Cardiac muscle cell (in vitro differentiated cells and primary cell): ENCODE measurements around the gene MEGF6. TPM values are rescaled to one million over a fixed set of nuclear protein-coding genes. Genes with fewer than 3 reads are reported as not detected.
"Not testable (repeated sequence)": the region's sequence is repeated elsewhere in the genome, so short reads cannot be mapped to it uniquely, and the experiment has no call there.

Source experiments
- DNase-seq, 2 donors: peaks; one replicate each; pipeline versions ENCODE4 v3.0.0 to v3.0.0-alpha.2; 2010 to 2017; ENCODE audit warnings: low read depth in 1 of 2, low spot score in 1 of 2
- H3K27ac ChIP-seq: fragments of 200-600 bp; sonication (generic); 2 replicates; pipeline ENCODE4 v1.5.1; 2016
- H3K27me3 ChIP-seq: fragments of 200-600 bp; sonication (generic); 2 replicates; pipeline ENCODE4 v1.6.0; 2016; ENCODE audit warnings: control low read depth
- H3K36me3 ChIP-seq: fragments of 200-600 bp; sonication (generic); 2 replicates; pipeline ENCODE4 v1.5.1; 2016; ENCODE audit warnings: control low read depth
- H3K4me1 ChIP-seq: fragments of 200-600 bp; sonication (generic); 2 replicates; pipeline ENCODE4 v1.8.1; 2017; ENCODE audit warnings: low read depth, mild to moderate bottlenecking, mixed run types
- H3K4me3 ChIP-seq: fragments of 200-600 bp; sonication (generic); 2 replicates; pipeline ENCODE4 v1.5.1; 2016; ENCODE audit warnings: mild to moderate bottlenecking
- H3K9me3 ChIP-seq: fragments of 200-600 bp; sonication (generic); 2 replicates; pipeline ENCODE4 v1.5.1; 2017; ENCODE audit warnings: low read depth, mild to moderate bottlenecking, control low read depth
- CTCF ChIP-seq: IDR thresholded peaks from 2 replicates; pipeline ENCODE4 v1.5.1; 2012; ENCODE audit warnings: low read depth, mild to moderate bottlenecking, low read length
- polyA plus RNA-seq: library from polyadenylated mRNA; unstranded; fragments of >200 nt; fragmentation: Nextera tagmentation; extraction: Ambion mirVana; gene quantifications from 2 replicates; pipeline ENCODE4 v1.2.1, GENCODE V29; 2016
- total RNA-seq: library from RNA; depleted of rRNA; stranded (reverse); fragments of >200 nt; gene quantifications from 2 replicates; pipeline ENCODE4 v1.2.3, GENCODE V29; 2016

MEGF6 gene
- total and polyA plus RNA-seq, 2 experiments from 2014 or later = 11.1 to 31.7 TPM

- no peak for DNase-seq
- Histone ChIP-seq H3K4me1 (no peaks in the 10 kb centered on the region), H3K9me3 (no peaks in the 10 kb centered on the region), H3K27me3 (no peaks in the 10 kb centered on the region), H3K36me3 (no peaks in the 10 kb centered on the region), H3K4me3 (no peak overlapping the region), H3K27ac (no peak overlapping the region)
- TF ChIP-seq CTCF = no peak
These were observed 32.9 kb downstream of the MEGF6 start for GRCh38 chr1:3578433-3578805.

GRCh38 chr1:3577711-3578432, 33.4 kb downstream of the MEGF6 start:
- Histone ChIP-seq H3K27ac (no peak overlapping the region), H3K9me3 (no peaks in the 10 kb centered on the region), H3K27me3 (no peaks in the 10 kb centered on the region), H3K4me1 (no peaks in the 10 kb centered on the region), H3K4me3 (no peak overlapping the region), H3K36me3 (no peaks in the 10 kb centered on the region)
- TF ChIP-seq CTCF = no peak
- DNase-seq = peak in 1 of 2 donors; percentile 91

- Histone ChIP-seq H3K27ac (no peak overlapping the region), H3K4me1 (no peaks in the 10 kb centered on the region), H3K9me3 (no peaks in the 10 kb centered on the region), H3K27me3 (no peaks in the 10 kb centered on the region), H3K4me3 (no peak overlapping the region), H3K36me3 (no peaks in the 10 kb centered on the region)
- no peak for TF ChIP-seq CTCF
- peak in 1 of 2 donors; percentile 93 for DNase-seq
These were observed 34.0 kb downstream of the MEGF6 start for GRCh38 chr1:3577300-3577699.

- DNase-seq = no peak
- no peak overlapping the region for H3K4me3 ChIP-seq
- no peaks in the 10 kb centered on the region for H3K27me3 ChIP-seq
- H3K9me3 ChIP-seq = no peaks in the 10 kb centered on the region
- H3K36me3 ChIP-seq = no peaks in the 10 kb centered on the region
- no peak for TF ChIP-seq CTCF
- no peak overlapping the region for H3K27ac ChIP-seq
- H3K4me1 ChIP-seq = no peaks in the 10 kb centered on the region
These were observed 35.3 kb downstream of the MEGF6 start for GRCh38 chr1:3575993-3576392.

GRCh38 chr1:3575515-3575914, 35.8 kb downstream of the MEGF6 start:
- not testable (repeated sequence) for H3K27me3 ChIP-seq, H3K36me3 ChIP-seq, H3K4me3 ChIP-seq, H3K4me1 ChIP-seq, H3K27ac ChIP-seq, DNase-seq, H3K9me3 ChIP-seq

- Histone ChIP-seq H3K36me3 (no peaks in the 10 kb centered on the region), H3K4me1 (no peaks in the 10 kb centered on the region), H3K4me3 (no peak overlapping the region), H3K9me3 (no peaks in the 10 kb centered on the region), H3K27me3 (no peaks in the 10 kb centered on the region), H3K27ac (no peak overlapping the region)
- no peak for DNase-seq
- TF ChIP-seq CTCF = no peak
These were observed 37.8 kb downstream of the MEGF6 start for GRCh38 chr1:3573500-3573899.

GRCh38 chr1:3572638-3573037, 38.7 kb downstream of the MEGF6 start:
- H3K27ac ChIP-seq, H3K4me1 ChIP-seq, H3K36me3 ChIP-seq, H3K4me3 ChIP-seq, H3K27me3 ChIP-seq, DNase-seq, H3K9me3 ChIP-seq: not testable (repeated sequence)
